Umbilical cord (tissue), 2 donors: ENCODE measurements around the gene AKIRIN2. TPM values are rescaled to one million over a fixed set of nuclear protein-coding genes. Genes with fewer than 3 reads are reported as not detected.
"Not testable (repeated sequence)": the region's sequence is repeated elsewhere in the genome, so short reads cannot be mapped to it uniquely, and the experiment has no call there.

Source experiments
- DNase-seq: peaks from one replicate; pipeline ENCODE4 v3.0.0-alpha.2; 2015; ENCODE audit warnings: low spot score
- total RNA-seq: library from RNA; depleted of rRNA; stranded (reverse); fragments of >200 nt; gene quantifications from one replicate; pipeline ENCODE4 v1.2.3, GENCODE V29; 2014; ENCODE audit warnings: low replicate concordance; ENCODE audit not compliant: insufficient read depth

Gene AKIRIN2
- total RNA-seq, 1 donor from 2014 or later = 6.5 TPM

DNA sequence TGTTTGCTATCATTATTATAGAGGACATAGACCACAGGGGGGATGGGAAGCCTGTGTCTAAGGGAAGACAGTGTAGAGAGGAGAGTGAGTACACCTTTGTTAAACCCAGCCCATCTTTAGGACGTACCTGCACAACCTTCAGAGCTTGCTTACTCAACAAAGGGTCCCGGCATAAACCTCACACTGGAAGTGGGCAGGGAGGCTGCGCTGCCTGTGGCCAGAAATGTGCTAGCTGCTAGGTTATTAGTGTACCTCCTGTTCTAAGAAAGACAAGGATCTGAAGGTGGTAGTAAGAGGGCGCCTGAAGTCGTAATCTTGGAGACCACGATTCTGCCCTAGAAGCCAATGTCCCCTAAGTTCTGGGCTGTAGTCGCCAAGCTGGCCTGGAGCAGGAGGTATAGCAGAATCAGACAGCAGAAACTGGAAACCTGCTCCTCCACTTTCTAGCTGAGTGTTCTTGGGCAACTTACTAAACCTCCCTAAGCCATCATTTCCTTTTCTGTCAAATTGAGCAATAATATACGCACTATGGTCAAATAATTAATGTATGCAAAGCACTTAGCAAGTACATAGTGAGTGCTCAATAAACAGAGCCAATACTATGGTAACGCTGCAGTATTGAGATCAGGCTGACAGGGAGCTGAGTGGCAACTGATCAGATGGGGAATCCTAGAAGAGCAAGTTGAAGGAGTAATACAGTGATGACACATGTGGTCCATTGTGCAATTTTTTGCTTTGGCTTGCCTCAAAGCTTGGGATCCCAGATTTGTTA, 16.8 kb upstream of the AKIRIN2 start:
- DNase-seq = no peak

DNA sequence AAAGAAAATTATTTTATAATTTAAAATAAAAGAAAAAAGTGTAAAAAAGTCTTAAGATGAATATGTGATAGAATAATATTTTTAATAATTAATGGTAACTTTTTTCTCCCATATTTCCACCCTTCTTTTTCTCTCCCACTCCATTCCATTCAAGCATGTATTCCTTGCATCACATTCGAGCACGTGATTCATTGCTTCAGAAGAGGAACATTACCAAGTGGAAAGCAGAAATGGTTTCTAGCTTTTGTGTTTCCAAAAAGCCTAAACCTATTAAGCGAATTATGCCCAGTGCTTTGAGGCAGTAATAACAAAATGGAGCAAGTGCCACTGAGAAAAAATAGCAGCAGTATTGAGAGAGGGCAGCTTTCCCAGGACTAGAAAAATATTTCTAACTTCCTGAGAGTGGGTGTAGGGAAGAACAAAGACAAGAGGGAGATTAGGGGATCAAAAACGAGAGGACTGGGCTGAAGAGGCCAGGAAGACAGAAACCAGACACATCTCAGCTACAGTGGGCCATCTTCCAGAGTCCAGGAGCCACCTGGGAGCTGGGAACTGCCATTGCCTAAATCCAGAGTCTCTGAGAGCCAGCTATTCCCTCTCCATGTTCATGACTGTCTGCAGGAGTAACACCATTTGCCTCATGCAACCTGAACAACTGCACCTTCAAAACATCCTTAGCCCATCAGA, 15.0 kb upstream of the AKIRIN2 start:
- peak; percentile 80 for DNase-seq

GRCh38 chr6:87714093-87714842, 12.2 kb upstream of the AKIRIN2 start:
- no peak for DNase-seq

DNA sequence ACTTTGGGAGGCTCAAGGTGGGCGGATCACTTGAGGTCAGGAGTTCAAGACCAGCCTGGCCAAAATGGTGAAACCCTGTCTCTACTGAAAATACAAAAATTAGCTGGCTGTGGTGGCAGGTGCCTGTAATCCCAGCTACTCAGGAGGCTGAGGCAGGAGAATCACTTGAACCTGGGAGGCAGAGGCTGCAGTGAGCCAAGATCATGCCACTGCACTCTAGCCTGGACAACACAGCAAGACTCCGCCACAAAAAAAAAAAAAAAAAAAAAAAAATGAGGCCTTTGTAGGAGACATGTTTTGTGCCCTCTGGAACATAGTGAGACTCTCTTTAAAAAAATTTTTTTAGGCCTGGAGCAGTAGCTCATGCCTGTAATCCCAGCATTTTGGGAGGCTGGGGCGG, 10.7 kb upstream of the AKIRIN2 start:
- DNase-seq = not testable (repeated sequence)

- no peak for DNase-seq
These were observed 8.1 kb upstream of the AKIRIN2 start for GRCh38 chr6:87710090-87710489.

- not testable (repeated sequence) for DNase-seq
These were observed 6.8 kb upstream of the AKIRIN2 start for GRCh38 chr6:87708581-87709427.

DNA sequence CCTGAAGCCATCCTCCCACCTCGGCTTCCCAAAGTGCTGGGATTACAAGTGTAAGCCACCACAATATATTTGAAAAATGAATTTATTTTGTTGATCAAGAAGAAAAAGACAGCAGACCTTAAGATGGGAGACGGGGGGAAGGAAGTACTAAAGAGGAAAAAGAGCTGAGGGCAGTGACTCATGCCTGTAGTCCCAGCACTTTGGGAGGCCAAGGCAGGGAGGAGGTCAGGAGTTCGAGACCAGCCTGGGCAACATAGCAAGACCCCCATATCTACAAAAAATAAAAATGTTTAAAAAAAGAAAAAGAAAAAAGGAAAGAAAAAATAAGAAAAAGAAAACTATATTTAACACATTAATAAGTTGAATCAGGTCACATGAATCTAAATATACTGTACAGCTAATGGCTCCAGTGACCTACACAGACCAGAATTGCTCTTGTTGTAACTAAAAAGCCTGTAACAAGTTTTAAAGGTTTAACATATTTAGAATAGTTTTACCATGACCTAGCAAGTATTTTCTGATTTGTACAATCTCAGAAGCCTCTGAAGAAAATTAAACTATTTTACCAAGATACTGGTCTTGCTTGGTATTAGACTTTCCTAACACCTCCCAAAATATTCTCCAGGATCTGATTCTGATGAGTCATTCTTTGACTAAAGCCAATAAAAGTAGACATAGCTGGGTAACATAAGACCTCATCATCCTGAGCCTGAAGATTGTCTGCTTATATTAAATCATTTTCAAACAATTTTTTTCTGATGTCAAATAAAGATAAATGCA, 4.3 kb upstream of the AKIRIN2 start:
- DNase-seq = peak; percentile 44

DNA sequence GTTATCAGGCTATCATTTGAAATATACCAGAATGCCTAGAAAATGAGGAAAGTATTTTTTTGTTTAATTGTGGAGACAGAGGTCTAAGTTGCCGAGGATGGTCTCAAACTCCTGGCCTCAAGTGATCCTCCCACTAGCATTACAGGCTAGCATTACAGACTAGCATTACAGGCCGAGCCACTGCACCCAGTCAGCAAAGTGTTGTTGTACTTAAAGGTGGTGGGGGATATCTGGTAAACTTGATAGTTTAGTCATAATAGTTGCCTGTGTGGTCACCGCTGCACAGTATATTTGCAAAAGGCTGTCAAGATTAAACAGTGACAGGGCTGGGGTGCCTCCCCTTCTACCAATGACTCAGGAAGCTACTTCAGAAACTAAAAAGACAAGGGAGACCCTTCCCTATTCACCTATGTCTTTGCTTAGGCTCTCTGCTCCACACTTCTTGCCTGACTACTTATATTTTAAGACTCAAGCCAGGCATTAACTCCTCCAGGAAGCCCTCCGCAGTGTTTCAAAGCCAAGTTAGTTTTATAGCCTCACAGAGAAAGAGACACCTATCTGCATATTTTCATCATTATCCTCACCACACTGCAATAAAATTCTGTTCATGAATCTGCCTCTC, 3.1 kb upstream of the AKIRIN2 start:
- no peak for DNase-seq

- DNase-seq = not testable (repeated sequence)
These were observed 1.0 kb upstream of the AKIRIN2 start for GRCh38 chr6:87703039-87703438.

- no peak for DNase-seq
These were observed 534 bp upstream of the AKIRIN2 start for GRCh38 chr6:87702589-87702945.

DNA sequence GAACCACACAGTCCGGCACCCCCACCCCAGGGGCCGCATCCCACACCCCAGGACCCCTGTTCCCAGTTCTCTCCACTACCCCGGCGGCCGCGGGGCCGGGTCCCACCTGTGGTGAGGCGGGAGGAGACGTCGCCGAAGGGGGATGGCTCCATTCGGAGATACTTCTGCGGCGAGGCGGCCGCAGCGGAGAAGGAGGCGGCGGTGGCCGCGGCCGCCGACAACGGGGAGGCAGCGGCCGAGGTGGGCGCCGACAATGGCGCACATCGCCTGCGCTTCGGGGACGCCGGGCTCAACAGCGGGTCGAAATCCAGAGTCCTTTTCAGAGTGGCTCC, 723 bp downstream of the AKIRIN2 start:
- peak; percentile 24 for DNase-seq

DNA sequence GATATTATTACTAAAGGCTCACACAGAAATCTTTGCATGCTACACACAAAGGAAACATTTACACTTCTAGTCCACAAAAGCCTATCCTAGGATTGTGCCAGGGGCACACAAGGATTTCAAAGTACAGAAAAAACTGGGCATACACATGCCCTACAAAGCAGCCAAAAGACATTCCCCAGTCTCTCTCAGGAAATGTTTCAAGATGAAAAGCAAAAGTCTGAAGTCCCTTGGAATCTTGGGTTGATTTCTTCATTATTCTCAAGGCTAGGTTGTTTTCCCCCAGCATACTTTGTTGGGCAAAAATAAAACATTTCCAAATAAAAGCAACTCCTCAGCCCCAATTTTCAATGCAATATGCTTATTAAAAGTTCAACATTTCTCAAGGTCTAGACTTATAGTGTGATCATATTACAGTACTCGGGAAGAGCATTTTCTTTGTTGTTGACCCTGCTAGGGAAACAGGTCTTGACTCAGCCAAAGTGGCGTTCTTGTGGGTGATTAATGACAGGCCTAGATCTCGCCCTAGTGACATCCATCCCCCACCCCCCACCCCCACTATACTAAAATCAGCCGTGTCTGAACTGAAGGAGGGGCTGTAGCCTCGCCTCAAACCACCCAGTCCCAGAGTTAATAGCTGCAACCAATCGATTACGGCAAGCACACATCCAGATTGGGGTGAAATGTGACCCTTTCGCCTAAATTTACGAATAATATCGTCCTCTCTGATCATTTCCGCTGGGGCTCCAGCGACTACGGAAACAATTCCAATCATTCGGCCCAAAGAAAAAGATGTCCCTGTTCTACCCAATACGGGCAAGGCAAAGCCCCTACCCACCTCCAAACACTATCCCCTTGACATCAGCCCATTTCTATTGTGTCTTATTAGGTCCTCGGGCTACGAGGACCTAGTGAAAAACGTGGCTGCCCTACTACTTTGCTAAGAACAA, 1.4 kb downstream of the AKIRIN2 start:
- DNase-seq = peak; percentile 65

DNA sequence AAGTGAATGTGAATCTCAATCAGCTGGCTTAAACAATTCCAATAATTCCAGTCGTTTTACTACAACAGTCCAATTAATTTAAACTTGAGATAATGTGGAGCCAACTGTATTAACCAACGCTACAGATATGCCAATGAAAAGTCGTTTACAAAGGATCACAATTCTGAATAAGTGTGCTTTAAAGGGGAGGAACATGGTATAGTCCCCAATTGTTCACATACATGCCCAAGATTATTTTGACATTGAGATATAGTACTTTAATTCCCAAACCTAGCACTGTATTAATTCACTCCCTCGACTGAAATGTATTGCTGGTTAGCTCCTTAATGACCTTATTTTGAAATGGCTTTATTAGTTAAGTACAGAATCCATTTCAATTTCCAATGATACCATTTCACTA, 2.5 kb downstream of the AKIRIN2 start:
- no peak for DNase-seq

DNA sequence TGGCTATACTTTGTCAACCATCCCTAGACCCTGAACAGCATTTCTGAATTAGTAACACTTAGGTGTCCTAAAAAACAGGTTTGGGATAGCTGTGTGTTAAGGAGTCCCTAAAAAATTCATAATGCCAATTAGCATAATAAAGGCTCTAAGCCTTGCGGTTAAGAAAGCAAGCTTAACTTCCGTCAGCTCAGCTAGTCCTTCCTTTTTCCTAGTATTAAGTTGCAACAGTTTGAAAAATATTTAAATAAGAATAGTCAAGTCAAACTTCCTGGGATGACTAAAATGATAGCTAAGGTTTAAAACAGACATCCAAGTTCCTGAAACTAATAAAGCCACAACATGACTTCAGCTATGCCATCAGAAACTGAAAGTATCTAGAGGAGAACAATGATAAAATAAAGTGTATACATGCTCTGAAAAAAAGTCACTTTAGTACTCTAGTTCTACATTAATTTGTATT, 3.5 kb downstream of the AKIRIN2 start:
- DNase-seq = peak; percentile 37

- peak; percentile 66 for DNase-seq
These were observed 4.2 kb downstream of the AKIRIN2 start for GRCh38 chr6:87697581-87698546.

- not testable (repeated sequence) for DNase-seq
These were observed 5.2 kb downstream of the AKIRIN2 start for GRCh38 chr6:87696817-87697216.

- no peak for DNase-seq
These were observed 9.9 kb downstream of the AKIRIN2 start for GRCh38 chr6:87692086-87692485.

GRCh38 chr6:87690441-87690840, 11.6 kb downstream of the AKIRIN2 start:
- no peak for DNase-seq
